Activated naive CD4-positive, alpha-beta T cell treated with anti-CD3 and anti-CD28 coated beads for 36 hours (primary cell): ENCODE results near the gene CIROP. TPM values are rescaled to one million over a fixed set of nuclear protein-coding genes. Genes with fewer than 3 reads are reported as not detected.

Experiments used
- CTCF ChIA-PET: fragments of 350-600 bp; sonication (Branson Sonifier 250); formaldehyde crosslinking; loops from one replicate; lab custom pipeline; 2021; ENCODE audit warnings: antibody characterized with exemption; lab: Charles Lee
- DNase-seq: peaks from one replicate; pipeline ENCODE4 v3.0.0-alpha.2; 2020
- H3K27ac Mint-ChIP-seq: one replicate; pipeline ENCODE4 v1.8.0; 2021; ENCODE audit warnings: mild to moderate bottlenecking, mixed read lengths
- H3K27me3 Mint-ChIP-seq: one replicate; pipeline ENCODE4 v1.8.0; 2021; ENCODE audit warnings: low read depth, mixed read lengths
- H3K36me3 Mint-ChIP-seq: one replicate; pipeline ENCODE4 v1.8.0; 2021; ENCODE audit warnings: low read depth, mixed read lengths
- H3K4me1 Mint-ChIP-seq: one replicate; pipeline ENCODE4 v1.8.0; 2021; ENCODE audit warnings: low read depth, mixed read lengths
- H3K4me3 Mint-ChIP-seq: one replicate; pipeline ENCODE4 v1.8.0; 2021; ENCODE audit warnings: mild to moderate bottlenecking, moderate library complexity, mixed read lengths
- H3K9me3 Mint-ChIP-seq: one replicate; pipeline ENCODE4 v1.8.0; 2021; ENCODE audit warnings: mixed read lengths
- intact Hi-C: fragments of 100-400 bp; cut with micrococcal nuclease; formaldehyde crosslinking; loops from one replicate; pipeline ENCODE4 v1.15.1; 2023
- total RNA-seq, 2 experiments: library from RNA; stranded (reverse); gene quantifications; one replicate each; pipeline ENCODE4 v1.2.3, GENCODE V29; 2021

CIROP gene
- total RNA-seq, 2 experiments from 2014 or later: not detected

- no peak for DNase-seq
- intact Hi-C loops: loop anchor here (5.0 kb wide), 2 partner anchors 1058 to 1167 kb away; partner anchors contain the start of genes PSME2 and RNF31
- H3K27ac Mint-ChIP-seq: peak overlapping the region; percentile 22
- peaks cover 64% of the 10 kb centered on the region for H3K4me1 Mint-ChIP-seq
- CTCF ChIA-PET: interaction anchor here (1.4 to 3.7 kb wide), 5 partner anchors 9 to 31 kb away, joined by 7 to 36 read pairs (median 11); partner anchors contain the start of gene CDH24
- H3K27me3 Mint-ChIP-seq: no peaks in the 10 kb centered on the region
- no peaks in the 10 kb centered on the region for H3K9me3 Mint-ChIP-seq
- no peak overlapping the region for H3K4me3 Mint-ChIP-seq
- H3K36me3 Mint-ChIP-seq: peaks cover 45% of the 10 kb centered on the region
Observed at GRCh38 chr14:23089498-23090253, 15.1 kb downstream of the CIROP start.

- DNase-seq: no peak
- CTCF ChIA-PET: interaction anchor here (1.5 to 2.2 kb wide), 3 partner anchors 10 to 100 kb away, joined by 5 to 14 read pairs (median 8); no protein-coding TSS in a partner anchor
- H3K27ac Mint-ChIP-seq: no peak overlapping the region
- H3K9me3 Mint-ChIP-seq: no peaks in the 10 kb centered on the region
- intact Hi-C loops: no loop called here
- peaks cover 35% of the 10 kb centered on the region for H3K36me3 Mint-ChIP-seq
- H3K4me3 Mint-ChIP-seq: no peak overlapping the region
- no peaks in the 10 kb centered on the region for H3K27me3 Mint-ChIP-seq
- H3K4me1 Mint-ChIP-seq: peaks cover 47% of the 10 kb centered on the region
Observed at GRCh38 chr14:23086565-23086964, 18.2 kb downstream of the CIROP start.

DNA sequence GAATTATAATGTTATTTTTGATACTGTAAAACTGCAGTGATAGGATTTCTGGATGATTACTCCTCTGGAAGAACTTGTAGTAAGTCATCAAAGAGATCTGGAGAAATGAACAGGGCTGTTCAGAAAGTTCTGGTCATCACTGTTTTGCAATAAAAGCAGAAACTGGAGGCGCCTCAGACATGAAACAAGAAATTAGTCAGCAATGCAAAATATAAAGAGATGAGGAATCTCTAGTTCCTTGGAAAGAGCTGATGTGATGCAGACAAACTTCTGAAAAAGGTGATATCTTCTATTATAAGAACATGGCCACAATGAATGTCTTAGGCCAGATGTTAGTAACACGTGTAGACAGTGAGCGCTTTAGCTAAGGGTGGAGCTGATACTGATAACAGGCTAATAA lies 19.3 kb downstream of the CIROP start:
- Mint-ChIP-seq H3K4me1 (peaks cover 44% of the 10 kb centered on the region), H3K9me3 (no peaks in the 10 kb centered on the region), H3K4me3 (no peak overlapping the region), H3K27me3 (no peaks in the 10 kb centered on the region), H3K27ac (peak overlapping the region; percentile 48), H3K36me3 (peaks cover 39% of the 10 kb centered on the region)
- DNase-seq: no peak
- intact Hi-C loops: no loop called here
- CTCF ChIA-PET: interaction anchor here (0.7 to 2.2 kb wide), 4 partner anchors 9 to 99 kb away, joined by 4 to 14 read pairs (median 6); partner anchors contain the start of genes ACIN1 and C14orf119

GRCh38 chr14:23080474-23080873 lies 24.3 kb downstream of the CIROP start:
- DNase-seq: no peak
- H3K9me3 Mint-ChIP-seq: no peaks in the 10 kb centered on the region
- no peaks in the 10 kb centered on the region for H3K27me3 Mint-ChIP-seq
- CTCF ChIA-PET: interaction anchor here (0.6 to 2.7 kb wide), 7 partner anchors 8 to 94 kb away, joined by 3 to 11 read pairs (median 3); partner anchors contain the start of genes ACIN1 and PSMB11
- H3K27ac Mint-ChIP-seq: peak overlapping the region; percentile 3
- intact Hi-C loops: no loop called here
- H3K36me3 Mint-ChIP-seq: peaks cover 38% of the 10 kb centered on the region
- no peak overlapping the region for H3K4me3 Mint-ChIP-seq
- H3K4me1 Mint-ChIP-seq: peaks cover 10% of the 10 kb centered on the region

DNA sequence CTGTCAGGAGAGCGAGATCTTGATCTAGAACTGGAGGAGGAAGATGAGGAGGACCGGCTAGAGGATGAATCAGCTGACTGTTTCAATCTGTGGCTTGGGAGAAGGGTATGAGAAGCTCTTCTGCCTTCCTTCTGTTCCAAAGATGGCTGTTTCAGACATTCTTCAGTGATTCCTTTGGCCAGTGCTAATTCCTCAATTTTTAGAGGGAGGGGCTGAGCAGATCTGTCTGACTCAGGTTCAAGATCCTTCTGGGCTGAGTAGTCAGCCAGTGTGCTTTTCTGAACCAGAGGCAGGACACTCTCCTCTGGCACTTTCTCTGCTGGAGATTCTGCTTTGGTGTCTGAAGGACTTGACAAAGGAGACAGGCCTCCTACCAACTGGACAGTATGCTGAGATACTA lies 25.1 kb downstream of the CIROP start:
- Mint-ChIP-seq H3K4me3 (no peak overlapping the region), H3K4me1 (peaks cover 3% of the 10 kb centered on the region), H3K36me3 (peaks cover 37% of the 10 kb centered on the region), H3K9me3 (no peaks in the 10 kb centered on the region), H3K27ac (no peak overlapping the region), H3K27me3 (no peaks in the 10 kb centered on the region)
- intact Hi-C loops: no loop called here
- no peak for DNase-seq
- CTCF ChIA-PET: interaction anchor here (1.5 to 2.7 kb wide), 3 partner anchors 11 to 93 kb away, joined by 4 to 11 read pairs (median 7); no protein-coding TSS in a partner anchor

DNA sequence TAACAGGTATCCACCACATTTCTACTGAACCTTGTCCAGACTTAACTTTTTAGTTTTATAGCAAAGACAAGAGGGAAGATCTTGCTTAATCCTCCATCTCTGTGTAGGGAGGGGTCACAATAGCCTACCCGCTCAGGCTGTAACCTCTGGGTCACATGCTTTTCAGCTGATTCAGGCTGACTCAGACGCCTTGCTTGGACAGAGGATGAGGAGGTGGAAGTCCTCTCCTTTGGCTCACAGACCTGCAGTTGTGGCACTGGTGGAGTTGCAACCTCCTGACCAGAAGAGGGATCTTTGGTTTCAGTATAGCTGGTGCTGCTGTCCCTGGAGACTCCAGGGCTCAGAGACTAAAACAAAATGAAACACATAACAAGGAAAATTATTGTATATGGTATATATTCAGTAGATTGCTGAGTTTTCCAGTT lies 26.1 kb downstream of the CIROP start:
- no peak overlapping the region for H3K4me3 Mint-ChIP-seq
- intact Hi-C loops: no loop called here
- H3K36me3 Mint-ChIP-seq: peaks cover 33% of the 10 kb centered on the region
- CTCF ChIA-PET: interaction anchor here (0.7 to 3.7 kb wide), 8 partner anchors 13 to 909 kb away, joined by 3 to 45 read pairs (median 24); partner anchors contain the start of genes ACIN1, C14orf119 and CEBPE
- H3K27me3 Mint-ChIP-seq: no peaks in the 10 kb centered on the region
- H3K9me3 Mint-ChIP-seq: no peaks in the 10 kb centered on the region
- H3K4me1 Mint-ChIP-seq: no peaks in the 10 kb centered on the region
- DNase-seq: no peak
- H3K27ac Mint-ChIP-seq: no peak overlapping the region

- no peaks in the 10 kb centered on the region for H3K9me3 Mint-ChIP-seq
- H3K27me3 Mint-ChIP-seq: no peaks in the 10 kb centered on the region
- no peak for DNase-seq
- peaks cover 33% of the 10 kb centered on the region for H3K36me3 Mint-ChIP-seq
- H3K27ac Mint-ChIP-seq: peak overlapping the region; percentile 44
- H3K4me3 Mint-ChIP-seq: no peak overlapping the region
- intact Hi-C loops: loop anchor here (1.0 kb wide), 1 partner anchor 31 kb away; no protein-coding TSS in a partner anchor
- no peaks in the 10 kb centered on the region for H3K4me1 Mint-ChIP-seq
- CTCF ChIA-PET: interaction anchor here (0.5 to 3.7 kb wide), 20 partner anchors 9 to 302 kb away, joined by 3 to 45 read pairs (median 10); partner anchors contain the start of genes ACIN1, C14orf119, CDH24 and CEBPE
Observed at GRCh38 chr14:23077962-23078361, 26.8 kb downstream of the CIROP start.

GRCh38 chr14:23076785-23077408 lies 27.9 kb downstream of the CIROP start:
- Mint-ChIP-seq H3K27ac (no peak overlapping the region), H3K36me3 (peaks cover 38% of the 10 kb centered on the region), H3K4me3 (no peak overlapping the region), H3K27me3 (no peaks in the 10 kb centered on the region), H3K4me1 (peaks cover 9% of the 10 kb centered on the region), H3K9me3 (no peaks in the 10 kb centered on the region)
- intact Hi-C loops: loop anchor here (1.0 kb wide), 1 partner anchor 32 kb away; no protein-coding TSS in a partner anchor
- peak; percentile 37 for DNase-seq
- CTCF ChIA-PET: interaction anchor here (0.5 to 3.7 kb wide), 33 partner anchors 8 to 1037 kb away, joined by 3 to 45 read pairs (median 4); partner anchors contain the start of genes ACIN1, BCL2L2, C14orf119 and CDH24

DNA sequence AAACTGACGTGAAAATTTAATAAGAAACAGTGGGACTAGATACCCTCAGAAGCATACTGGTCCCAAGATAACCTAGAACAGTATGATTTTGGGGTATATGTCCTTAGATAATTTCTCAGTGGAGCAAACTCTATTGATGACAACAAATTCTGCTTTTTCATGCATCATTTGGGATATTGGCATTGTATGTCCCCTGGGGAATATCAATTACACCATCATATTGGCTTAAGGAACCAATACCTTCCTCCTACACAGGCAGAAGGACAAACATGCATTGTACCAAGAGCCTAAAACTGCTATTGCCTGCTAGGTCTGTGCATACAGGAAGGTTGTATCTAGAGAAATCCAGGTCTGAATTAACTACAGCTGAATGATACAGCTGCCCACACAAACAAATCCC lies 29.9 kb downstream of the CIROP start:
- H3K9me3 Mint-ChIP-seq: no peaks in the 10 kb centered on the region
- peaks cover 22% of the 10 kb centered on the region for H3K4me1 Mint-ChIP-seq
- CTCF ChIA-PET: interaction anchor here (0.7 to 1.6 kb wide), 3 partner anchors 17 to 112 kb away, joined by 3 to 4 read pairs (median 3); partner anchors contain the start of genes ACIN1 and C14orf119
- intact Hi-C loops: loop anchor here (5.0 kb wide), 1 partner anchor 212 kb away; the partner anchor contains the start of gene HOMEZ
- no peaks in the 10 kb centered on the region for H3K27me3 Mint-ChIP-seq
- H3K4me3 Mint-ChIP-seq: no peak overlapping the region
- H3K36me3 Mint-ChIP-seq: peaks cover 36% of the 10 kb centered on the region
- DNase-seq: no peak
- no peak overlapping the region for H3K27ac Mint-ChIP-seq

- CTCF ChIA-PET: interaction anchor here (0.7 to 3.6 kb wide), 14 partner anchors 9 to 249 kb away, joined by 3 to 16 read pairs (median 7); partner anchors contain the start of genes ACIN1, AJUBA, C14orf119 and CDH24
- Mint-ChIP-seq H3K4me1 (peaks cover 36% of the 10 kb centered on the region), H3K36me3 (peaks cover 29% of the 10 kb centered on the region), H3K9me3 (no peaks in the 10 kb centered on the region), H3K4me3 (peak overlapping the region; percentile 96), H3K27ac (peak overlapping the region; percentile 90), H3K27me3 (no peaks in the 10 kb centered on the region)
- intact Hi-C loops: loop anchor here (1.0 to 5.0 kb wide), 7 partner anchors 23 to 249 kb away; partner anchors contain the start of genes ACIN1, C14orf119, HOMEZ and PABPN1
- no peak for DNase-seq
Observed at GRCh38 chr14:23071921-23072539, 32.8 kb downstream of the CIROP start.

GRCh38 chr14:23071244-23071920 lies 33.4 kb downstream of the CIROP start:
- Mint-ChIP-seq H3K4me3 (peak overlapping the region; percentile 96), H3K27ac (peak overlapping the region; percentile 90), H3K4me1 (peaks cover 36% of the 10 kb centered on the region), H3K9me3 (no peaks in the 10 kb centered on the region), H3K27me3 (no peaks in the 10 kb centered on the region), H3K36me3 (peaks cover 31% of the 10 kb centered on the region)
- peak; percentile 90 for DNase-seq
- CTCF ChIA-PET: interaction anchor here (0.7 to 3.6 kb wide), 19 partner anchors 11 to 250 kb away, joined by 3 to 16 read pairs (median 6); partner anchors contain the start of genes ACIN1, AJUBA, C14orf119 and CDH24
- intact Hi-C loops: loop anchor here (1.0 to 5.0 kb wide), 7 partner anchors 24 to 250 kb away; partner anchors contain the start of genes ACIN1, C14orf119, HOMEZ and PABPN1
